ENCODE measurements around the gene DCTN1. TPM values are rescaled to one million over a fixed set of nuclear protein-coding genes. Genes with fewer than 3 reads are reported as not detected.

Gene DCTN1
- total RNA-seq, 4 donors from 2014 or later, result 83.4 to 122 (median 105) TPM

DNA sequence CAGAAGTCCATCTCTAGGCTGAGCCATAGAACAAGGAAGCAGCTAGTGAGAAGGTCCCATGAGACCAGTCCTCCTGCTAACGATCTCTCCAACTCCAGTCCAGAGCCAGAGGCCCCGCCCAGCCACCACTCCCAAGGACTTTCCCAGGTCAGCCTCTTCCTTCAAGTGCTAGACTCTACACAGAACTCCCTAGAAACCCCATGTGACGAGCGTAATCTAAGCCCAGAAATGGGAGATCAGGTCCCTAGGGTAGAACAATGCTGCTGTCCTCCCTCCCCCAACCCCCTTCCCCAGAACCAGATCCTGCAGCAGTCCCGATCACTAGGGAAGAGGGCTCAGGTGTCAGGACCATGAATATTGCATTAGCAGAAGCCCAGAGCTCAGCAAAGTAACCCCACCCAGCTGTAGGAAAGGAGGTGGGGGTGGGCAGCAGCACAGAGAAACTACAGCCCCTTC, 6.9 kb downstream of the DCTN1 start:
- Histone ChIP-seq H3K36me3 (peaks cover 48% of the 10 kb centered on the region), H3K9me3 (no peaks in the 10 kb centered on the region), H3K4me1 (peaks cover 18% of the 10 kb centered on the region), H3K4me3 (no peak overlapping the region), H3K27ac (no peak overlapping the region), H3K27me3 (no peaks in the 10 kb centered on the region)
- TF ChIP-seq POLR2AphosphoS5 (IDR thresholded peaks at IDR 0.05), result no peak
- WGBS, result 71% methylated on average over 5 of the region's 5 CpGs
- DNase-seq (ENCODE audit: low spot score in 2 of 2), result no peak

DNA sequence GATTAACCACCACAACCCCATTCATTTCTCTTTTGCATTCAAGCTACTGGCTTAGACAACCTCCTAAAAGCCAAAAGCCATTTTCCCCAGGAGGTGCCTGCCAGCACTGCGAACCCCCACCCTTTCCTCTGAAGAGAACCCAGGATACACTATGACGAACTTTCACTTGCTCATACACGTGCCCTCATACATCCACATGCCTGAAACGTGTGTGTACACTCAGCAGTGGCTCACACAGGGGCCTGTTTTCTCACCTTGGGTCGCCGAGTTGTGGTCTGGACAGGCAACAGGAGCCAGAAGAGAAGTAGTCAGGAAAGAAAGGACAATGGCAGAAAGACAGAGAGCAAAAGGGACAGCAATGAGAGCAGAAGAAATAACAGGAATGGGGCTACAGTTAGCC, 7.4 kb downstream of the DCTN1 start:
- 71% methylated on average over 6 of the region's 6 CpGs for WGBS
- peaks cover 18% of the 10 kb centered on the region for H3K4me1 ChIP-seq

GRCh38 chr2:74371421-74371820, 8.7 kb downstream of the DCTN1 start:
- Histone ChIP-seq H3K4me1 (peaks cover 18% of the 10 kb centered on the region), H3K9me3 (no peaks in the 10 kb centered on the region), H3K36me3 (peaks cover 54% of the 10 kb centered on the region), H3K27ac (no peak overlapping the region), H3K27me3 (no peaks in the 10 kb centered on the region), H3K4me3 (no peak overlapping the region)
- DNase-seq (ENCODE audit: low spot score in 2 of 2), result no peak
- 91% methylated on average over 9 of the region's 9 CpGs for WGBS
- no peak for TF ChIP-seq EP300 (IDR thresholded peaks at IDR 0.05)
- no peak for TF ChIP-seq POLR2A (IDR thresholded peaks at IDR 0.05)
- TF ChIP-seq CTCF (IDR thresholded peaks at IDR 0.05), result no peak
- no peak for TF ChIP-seq POLR2AphosphoS5 (IDR thresholded peaks at IDR 0.05)

More for the DNA sequence above, 7.4 kb downstream of the DCTN1 start:
- no peaks in the 10 kb centered on the region for H3K27me3 ChIP-seq
- no peak for TF ChIP-seq POLR2A (IDR thresholded peaks at IDR 0.05)
- no peak for DNase-seq (ENCODE audit: low spot score in 2 of 2)
- no peaks in the 10 kb centered on the region for H3K9me3 ChIP-seq
- peaks cover 51% of the 10 kb centered on the region for H3K36me3 ChIP-seq
- H3K4me3 ChIP-seq, result no peak overlapping the region
- H3K27ac ChIP-seq, result no peak overlapping the region

- Histone ChIP-seq H3K9me3 (no peaks in the 10 kb centered on the region), H3K27me3 (no peaks in the 10 kb centered on the region), H3K27ac (no peak overlapping the region), H3K36me3 (peaks cover 69% of the 10 kb centered on the region), H3K4me1 (peaks cover 18% of the 10 kb centered on the region), H3K4me3 (no peak overlapping the region)
- TF ChIP-seq EP300 (IDR thresholded peaks at IDR 0.05) (no peak), CTCF (IDR thresholded peaks at IDR 0.05) (no peak), POLR2A (IDR thresholded peaks at IDR 0.05) (no peak), POLR2AphosphoS5 (IDR thresholded peaks at IDR 0.05) (no peak)
- DNase-seq (ENCODE audit: low spot score in 2 of 2), result no peak
- 93% methylated on average over 7 of the region's 7 CpGs for WGBS
Observed at GRCh38 chr2:74369976-74370375, 10.1 kb downstream of the DCTN1 start.

GRCh38 chr2:74368499-74368898, 11.6 kb downstream of the DCTN1 start:
- TF ChIP-seq EP300 (IDR thresholded peaks at IDR 0.05) (no peak), POLR2A (IDR thresholded peaks at IDR 0.05) (no peak), POLR2AphosphoS5 (IDR thresholded peaks at IDR 0.05) (no peak), CTCF (IDR thresholded peaks at IDR 0.05) (no peak)
- H3K27ac ChIP-seq, result no peak overlapping the region
- H3K36me3 ChIP-seq, result peaks cover 83% of the 10 kb centered on the region
- peaks cover 5% of the 10 kb centered on the region for H3K4me1 ChIP-seq
- H3K9me3 ChIP-seq, result no peaks in the 10 kb centered on the region
- H3K4me3 ChIP-seq, result no peak overlapping the region
- WGBS, result 89% methylated on average over 5 of the region's 5 CpGs
- H3K27me3 ChIP-seq, result no peaks in the 10 kb centered on the region
- no peak for DNase-seq (ENCODE audit: low spot score in 2 of 2)

DNA sequence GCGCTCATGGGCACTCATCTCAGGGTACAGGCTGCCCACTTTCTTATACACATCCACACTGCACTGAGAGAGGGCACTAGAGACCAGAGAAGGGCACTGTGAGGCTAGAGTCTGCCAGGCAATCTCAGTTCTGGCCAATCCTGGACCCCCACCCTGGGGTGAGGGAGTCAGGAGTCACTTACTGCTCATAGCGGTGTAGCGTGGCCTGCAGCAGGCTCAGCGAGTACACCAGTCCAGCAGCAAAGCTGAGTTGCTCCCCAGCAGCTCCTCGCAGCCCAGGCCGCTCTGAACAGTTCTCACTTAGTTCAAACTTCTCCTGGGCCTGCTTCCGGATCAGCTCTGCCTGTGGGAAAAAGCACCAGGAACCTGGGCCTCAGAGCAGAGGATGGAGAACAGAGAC, 12.3 kb downstream of the DCTN1 start:
- Histone ChIP-seq H3K4me3 (no peak overlapping the region), H3K27me3 (no peaks in the 10 kb centered on the region), H3K36me3 (peaks cover 91% of the 10 kb centered on the region), H3K9me3 (no peaks in the 10 kb centered on the region), H3K27ac (no peak overlapping the region), H3K4me1 (no peaks in the 10 kb centered on the region)
- 100% methylated on average over 2 of the region's 7 CpGs for WGBS
- DNase-seq (ENCODE audit: low spot score in 2 of 2), result no peak
- no peak for TF ChIP-seq POLR2A (IDR thresholded peaks at IDR 0.05)
- TF ChIP-seq EP300 (IDR thresholded peaks at IDR 0.05), result no peak
- TF ChIP-seq POLR2AphosphoS5 (IDR thresholded peaks at IDR 0.05), result no peak
- TF ChIP-seq CTCF (IDR thresholded peaks at IDR 0.05), result no peak

All from suprapubic skin (tissue), 4 donors.